Activated CD8-positive, alpha-beta memory T cell treated with anti-CD3 and anti-CD28 coated beads, Interleukin-2, amount 50 U/mL, for 4 hours (primary cell): ENCODE results near the gene TRA2B.
"Not testable (repeated sequence)": the region's sequence is repeated elsewhere in the genome, so short reads cannot be mapped to it uniquely, and the experiment has no call there.

Experiments
- DNase-seq: peaks from one replicate; pipeline ENCODE4 v3.0.0-alpha.2; 2020

The TRA2B gene

GRCh38 chr3:185926445-185926844 is 11.4 kb downstream of the TRA2B start:
- no peak for DNase-seq

- DNase-seq = no peak
These were observed 12.5 kb downstream of the TRA2B start for GRCh38 chr3:185925353-185925752.

DNA sequence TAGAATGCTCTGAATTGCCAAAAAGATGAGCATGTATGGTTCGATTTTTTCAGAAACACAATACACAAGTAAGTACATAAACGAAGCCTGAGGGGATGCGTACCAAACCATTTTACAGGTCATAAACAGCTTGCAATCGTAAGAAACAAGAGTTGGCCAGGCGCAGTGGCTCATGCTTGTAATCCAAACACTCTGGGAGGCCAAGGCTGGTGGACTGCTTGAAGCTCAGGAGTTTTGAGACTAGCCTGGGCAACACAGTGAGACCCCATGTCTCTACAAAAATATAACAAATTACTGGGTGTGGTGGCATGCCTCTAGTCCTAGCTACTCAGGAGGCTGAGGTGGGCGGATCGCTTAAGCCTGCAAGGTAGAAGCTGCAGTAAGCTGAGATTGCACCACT is 13.4 kb downstream of the TRA2B start:
- DNase-seq = no peak

DNA sequence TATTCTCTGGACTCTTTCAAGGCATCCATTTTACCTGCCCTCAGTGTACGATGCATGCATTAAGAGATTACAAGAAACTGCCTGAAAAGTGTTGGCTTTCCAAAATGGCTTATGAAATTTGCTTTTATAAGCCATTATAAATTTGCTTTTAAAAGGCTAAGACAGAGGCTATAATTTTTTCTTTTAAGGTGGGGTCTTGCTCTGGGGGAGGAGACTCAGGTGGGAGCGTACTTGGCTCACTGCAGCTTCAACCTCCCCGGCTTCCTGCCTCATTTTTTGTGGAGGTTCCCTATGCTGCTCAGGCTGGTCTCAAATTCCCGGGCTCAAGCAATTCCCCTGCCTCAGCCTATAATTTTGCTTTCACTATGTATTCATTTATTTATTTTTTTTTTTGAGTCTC is 17.6 kb downstream of the TRA2B start:
- no peak for DNase-seq

GRCh38 chr3:185916042-185916833 is 21.6 kb downstream of the TRA2B start:
- no peak for DNase-seq

- no peak for DNase-seq
These were observed 22.2 kb downstream of the TRA2B start for GRCh38 chr3:185915642-185916041.

- no peak for DNase-seq
These were observed 22.7 kb downstream of the TRA2B start for GRCh38 chr3:185914911-185915629.

DNA sequence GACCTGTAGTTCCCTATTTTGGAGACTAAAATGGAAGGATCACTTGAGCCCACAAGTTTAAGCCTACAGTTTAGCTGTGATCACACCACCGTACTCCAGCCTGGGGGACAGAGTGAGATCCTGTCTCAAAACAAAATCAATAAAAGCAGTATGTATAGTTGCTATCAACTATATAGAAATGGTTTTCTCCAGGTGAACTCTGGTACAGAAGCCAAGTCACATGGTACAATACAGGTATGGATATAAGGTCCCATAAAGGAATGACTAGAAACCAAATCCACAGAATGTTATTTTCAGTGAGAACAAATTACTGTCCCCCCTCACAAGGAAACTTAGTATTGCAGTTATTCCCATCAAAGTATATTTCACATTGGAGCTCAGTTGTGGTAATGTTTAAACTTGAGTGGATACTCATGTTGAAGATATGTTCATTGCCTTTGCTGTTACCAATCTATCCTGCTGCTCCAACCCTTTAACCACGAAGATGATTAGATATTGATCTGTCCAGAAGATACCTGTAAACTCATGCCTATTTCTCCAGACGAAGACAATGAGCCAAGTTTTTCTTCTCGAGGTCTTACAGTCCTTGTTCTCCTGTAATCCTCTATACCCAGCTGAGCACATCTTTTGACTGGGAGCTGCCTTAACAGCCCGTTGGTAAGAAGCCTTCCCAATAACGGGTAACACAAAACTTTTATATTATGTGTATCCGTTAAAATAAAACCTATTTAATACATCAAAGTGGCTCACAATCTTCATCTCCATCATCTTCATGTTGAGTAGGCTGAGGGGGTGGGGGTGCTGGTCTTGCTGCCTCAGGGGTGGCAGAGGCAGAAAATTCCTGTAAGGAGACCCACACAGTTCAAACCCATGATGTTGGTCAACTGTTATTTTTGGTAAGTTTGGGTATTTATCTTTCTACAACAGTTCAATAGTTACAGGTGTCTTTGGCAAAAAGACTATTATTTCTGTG is 24.6 kb downstream of the TRA2B start:
- no peak for DNase-seq

DNA sequence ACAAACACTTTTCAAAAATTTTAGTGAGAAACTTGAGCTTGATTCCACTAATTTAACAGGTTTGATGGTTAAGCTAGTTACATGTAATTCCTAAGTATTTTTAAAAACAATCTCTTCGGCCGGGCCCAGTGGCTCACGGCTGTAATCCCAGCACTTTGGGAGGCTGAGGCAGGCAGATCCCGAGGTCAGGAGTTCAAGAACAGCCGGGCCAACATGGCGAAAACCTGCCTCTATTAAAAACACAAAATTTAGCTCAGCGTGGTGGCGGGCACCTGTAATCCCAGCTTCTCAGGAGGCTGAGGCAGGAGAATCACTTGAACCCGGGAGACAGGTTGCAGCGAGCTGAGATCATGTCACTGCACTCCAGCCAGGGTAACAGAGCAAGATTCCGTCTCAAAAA is 25.3 kb downstream of the TRA2B start:
- DNase-seq = no peak

GRCh38 chr3:185911076-185911448 is 26.8 kb downstream of the TRA2B start:
- DNase-seq = not testable (repeated sequence)

DNA sequence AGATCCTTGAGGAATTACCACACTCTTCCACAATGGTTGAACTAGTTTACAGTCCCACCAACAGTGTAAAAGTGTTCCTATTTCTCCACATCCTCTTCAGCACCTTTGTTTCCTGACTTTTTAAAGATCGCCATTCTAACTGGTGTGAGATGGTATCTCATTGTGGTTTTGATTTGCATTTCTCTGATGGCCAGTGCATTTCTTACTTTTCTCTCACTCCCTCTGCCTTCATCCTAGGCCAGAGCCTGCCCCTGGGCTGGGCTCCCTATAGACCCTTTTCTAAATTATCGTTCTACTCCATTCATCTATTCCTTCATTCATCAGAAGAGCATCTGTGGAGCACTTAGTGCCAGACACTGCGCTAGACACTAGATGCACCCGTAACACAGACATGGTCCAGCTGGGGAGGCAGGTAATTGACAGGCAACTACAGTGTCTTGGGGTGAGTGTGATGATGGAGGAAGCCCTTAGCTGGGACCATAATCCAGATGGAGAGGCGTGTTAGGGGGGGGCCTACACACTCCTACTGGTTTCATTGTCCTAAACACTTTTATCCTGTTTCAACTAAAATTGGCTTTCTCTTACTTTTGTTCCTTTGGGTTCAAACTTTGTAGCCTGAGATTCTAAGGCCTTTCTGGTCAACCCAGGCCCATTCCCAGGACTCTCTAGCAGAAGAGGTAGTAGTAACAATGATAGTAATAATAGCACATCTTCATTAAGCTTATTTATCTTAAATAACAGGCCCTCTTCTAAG is 27.3 kb downstream of the TRA2B start:
- DNase-seq = not testable (repeated sequence)

DNA sequence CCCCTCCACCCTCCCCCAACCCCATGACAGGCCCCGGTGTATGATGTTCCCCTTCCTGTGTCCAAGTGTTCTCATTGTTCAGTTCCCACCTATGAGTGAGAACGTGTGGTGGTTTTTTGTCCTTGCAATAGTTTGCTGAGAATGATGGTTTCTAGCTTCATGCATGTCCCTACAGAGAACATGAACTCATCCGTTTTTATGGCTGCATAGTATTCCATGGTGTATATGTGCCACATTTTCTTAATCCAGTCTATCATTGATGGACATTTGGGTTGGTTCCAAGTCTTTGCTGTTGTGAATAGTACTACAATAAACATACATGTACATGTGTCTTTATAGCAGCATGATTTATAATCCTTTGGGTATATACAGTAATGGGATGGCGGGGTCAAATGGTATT is 27.9 kb downstream of the TRA2B start:
- DNase-seq = not testable (repeated sequence)

GRCh38 chr3:185900228-185900627 is 37.6 kb downstream of the TRA2B start:
- no peak for DNase-seq

GRCh38 chr3:185896636-185897035 is 41.2 kb downstream of the TRA2B start:
- no peak for DNase-seq

GRCh38 chr3:185887066-185887465 is 50.7 kb downstream of the TRA2B start:
- no peak for DNase-seq

- DNase-seq = no peak
These were observed 53.2 kb downstream of the TRA2B start for GRCh38 chr3:185884641-185885040.

- no peak for DNase-seq
These were observed 55.9 kb downstream of the TRA2B start for GRCh38 chr3:185881926-185882325.

DNA sequence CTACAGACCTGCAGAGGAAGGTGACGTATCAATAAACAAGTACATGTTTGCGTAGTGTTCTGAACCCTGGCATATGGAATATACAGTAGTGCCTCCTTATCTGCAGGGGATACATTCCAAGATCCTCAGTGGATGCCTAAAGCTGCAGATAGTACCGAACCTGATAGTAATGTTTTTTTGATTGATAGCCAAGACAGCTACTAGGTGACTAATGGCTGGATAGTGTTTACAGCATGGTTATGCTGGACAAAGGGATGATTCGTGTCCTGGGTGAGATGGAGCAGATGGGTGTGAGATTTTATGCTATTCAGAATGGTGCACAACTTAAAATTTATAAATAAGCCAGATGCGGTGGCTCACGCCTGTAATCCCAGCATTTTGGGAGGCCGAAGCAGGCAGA is 57.2 kb downstream of the TRA2B start:
- DNase-seq = no peak

- DNase-seq = no peak
These were observed 58.9 kb downstream of the TRA2B start for GRCh38 chr3:185878920-185879319.

DNA sequence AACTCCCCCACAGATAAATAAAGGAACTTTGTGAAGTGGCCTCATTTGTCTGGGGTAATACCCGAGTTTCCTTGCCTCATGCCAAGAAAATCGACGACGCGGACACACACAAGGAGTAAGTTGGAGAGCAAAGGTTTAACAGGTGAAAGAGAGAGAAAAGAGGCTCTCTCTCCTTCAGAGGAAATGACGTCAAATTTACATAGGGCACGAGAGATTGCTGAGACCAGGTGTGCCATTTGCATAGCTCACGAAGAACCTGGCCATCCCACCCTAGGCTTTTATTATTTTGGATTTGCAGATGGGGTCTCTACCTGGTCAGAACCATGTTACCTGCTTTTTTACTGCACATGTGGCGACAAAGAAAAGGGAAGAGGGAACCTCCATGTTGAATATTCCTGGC is 63.7 kb downstream of the TRA2B start:
- DNase-seq = no peak

DNA sequence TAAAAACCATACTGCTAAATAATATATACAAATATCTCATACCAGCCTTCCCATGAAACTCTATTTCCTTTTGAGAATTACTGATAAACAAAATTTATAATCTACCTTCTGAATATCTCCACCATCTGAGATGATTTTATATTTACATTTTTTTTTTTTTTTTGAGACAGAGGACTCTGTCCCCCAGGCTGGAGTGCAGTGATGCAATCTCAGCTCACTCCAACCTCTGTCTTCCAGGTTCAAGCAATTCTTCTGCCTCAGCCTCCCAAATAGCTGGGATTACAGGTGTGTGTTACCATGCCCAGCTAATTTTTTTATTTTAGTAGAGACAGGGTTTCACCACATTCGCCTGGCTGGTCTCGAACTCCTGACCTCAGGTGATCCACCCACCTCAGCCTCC is 70.2 kb downstream of the TRA2B start:
- no peak for DNase-seq

DNA sequence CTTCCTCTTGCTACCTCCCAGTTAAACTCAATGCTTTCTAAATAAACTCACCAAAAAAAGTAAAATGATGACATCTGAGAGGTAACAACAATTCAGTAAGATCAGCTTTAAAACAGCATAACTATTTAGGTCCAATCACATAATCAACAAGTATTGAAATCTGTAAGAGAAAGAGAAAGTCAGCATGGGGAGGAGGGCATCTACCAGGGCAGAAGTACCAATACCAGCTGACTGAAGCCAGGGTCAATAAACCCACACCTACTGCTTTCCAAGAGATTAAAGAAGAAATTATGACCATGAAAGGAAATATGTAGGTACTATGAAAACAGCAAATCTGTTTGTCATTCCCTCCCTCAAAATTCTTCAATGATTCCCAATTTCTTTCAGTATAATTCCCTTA is 70.8 kb downstream of the TRA2B start:
- no peak for DNase-seq

- DNase-seq = no peak
These were observed 71.3 kb downstream of the TRA2B start for GRCh38 chr3:185866555-185866954.
